Muscle of leg (tissue), 11 donors: ENCODE results near the gene NAALADL2. TPM values are rescaled to one million over a fixed set of nuclear protein-coding genes. Genes with fewer than 3 reads are reported as not detected.
"Not testable (repeated sequence)": the region's sequence is repeated elsewhere in the genome, so short reads cannot be mapped to it uniquely, and the experiment has no call there.

ENCODE experiments used
- DNase-seq: peaks from one replicate; pipeline ENCODE4 v3.0.0; 2013
- H3K27ac ChIP-seq: one replicate; pipeline ENCODE4 v1.5.1; 2013; ENCODE audit warnings: mild to moderate bottlenecking, low read length, control low read depth
- H3K27me3 ChIP-seq: one replicate; pipeline ENCODE4 v1.6.1; 2013; ENCODE audit warnings: low read length; ENCODE audit not compliant: control insufficient read depth, insufficient read depth
- H3K36me3 ChIP-seq: one replicate; pipeline ENCODE4 v1.6.1; 2013; ENCODE audit warnings: low read length; ENCODE audit not compliant: control insufficient read depth, insufficient read depth
- H3K4me1 ChIP-seq: one replicate; pipeline ENCODE4 v1.6.1; 2013; ENCODE audit warnings: low read length; ENCODE audit not compliant: control insufficient read depth, insufficient read depth
- H3K4me3 ChIP-seq: one replicate; pipeline ENCODE4 v1.5.1; 2013; ENCODE audit warnings: low read length, control low read depth
- H3K9me3 ChIP-seq: replicated peaks from 2 replicates; pipeline ENCODE4 v1.6.1; 2013; ENCODE audit warnings: low read depth, low read length; ENCODE audit not compliant: control insufficient read depth
- WGBS: methylation state at CpG from one replicate; pipeline ENCODE4 v1.1.5; 2013; ENCODE audit warnings: missing lambda C conversion rate; ENCODE audit not compliant: insufficient coverage; 5-methylcytosine and 5-hydroxymethylcytosine counted together
- polyA plus RNA-seq, 8 donors: library from polyadenylated mRNA; unstranded; fragments of 120-200 nt; gene quantifications; one replicate each; pipeline versions ENCODE4 v1.2.1 to v1.2.3, GENCODE V29; 2013; ENCODE audit warnings: inconsistent platforms in 1 of 8, low replicate concordance in 1 of 8; ENCODE audit not compliant: insufficient read length in 8 of 8, insufficient read depth in 1 of 8
- total RNA-seq: library from RNA; stranded (reverse); fragments of 120-200 nt; gene quantifications from one replicate; pipeline ENCODE4 v1.2.4, GENCODE V29; 2013

Gene NAALADL2
- total and polyA plus RNA-seq, 9 donors = 4.8 to 17.4 (median 8.0) TPM

DNA sequence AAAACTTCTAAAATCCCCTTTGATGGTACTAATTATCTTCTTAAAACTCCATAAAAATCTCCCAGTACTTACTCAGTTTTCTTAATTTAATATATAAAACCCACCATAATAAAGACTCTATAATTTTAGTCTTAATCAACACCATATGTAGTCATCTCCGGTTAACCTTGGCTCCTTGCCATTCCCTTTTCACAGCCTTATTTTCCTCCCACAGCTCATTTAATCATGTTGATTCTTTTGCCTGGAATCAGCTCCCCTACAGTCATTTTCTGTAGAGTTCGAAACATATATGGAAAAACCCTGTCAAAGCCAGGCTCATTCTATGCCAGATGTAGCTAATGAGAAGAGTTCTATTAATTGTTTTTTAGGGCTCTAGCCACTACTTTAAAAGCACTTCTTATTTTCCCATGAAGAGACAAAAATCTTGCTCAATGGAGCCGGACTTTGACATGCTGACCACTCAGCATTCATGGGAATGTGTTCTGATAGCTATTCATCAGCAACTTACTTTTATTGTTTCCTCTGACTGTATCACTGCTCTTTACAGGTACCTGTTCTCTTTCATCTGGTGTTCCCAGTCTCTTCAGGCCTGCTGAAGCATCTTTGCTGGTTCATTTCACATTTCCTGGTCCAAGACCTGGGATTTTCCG is 573.4 kb downstream of the NAALADL2 start:
- Histone ChIP-seq H3K27ac (peak overlapping the region; percentile 75), H3K27me3 (no peaks in the 10 kb centered on the region), H3K9me3 (no peaks in the 10 kb centered on the region), H3K36me3 (no peaks in the 10 kb centered on the region), H3K4me1 (no peaks in the 10 kb centered on the region), H3K4me3 (no peak overlapping the region)
- DNase-seq = peak; percentile 85
- WGBS = 75% methylated on average over 1 of the region's 4 CpGs

DNA sequence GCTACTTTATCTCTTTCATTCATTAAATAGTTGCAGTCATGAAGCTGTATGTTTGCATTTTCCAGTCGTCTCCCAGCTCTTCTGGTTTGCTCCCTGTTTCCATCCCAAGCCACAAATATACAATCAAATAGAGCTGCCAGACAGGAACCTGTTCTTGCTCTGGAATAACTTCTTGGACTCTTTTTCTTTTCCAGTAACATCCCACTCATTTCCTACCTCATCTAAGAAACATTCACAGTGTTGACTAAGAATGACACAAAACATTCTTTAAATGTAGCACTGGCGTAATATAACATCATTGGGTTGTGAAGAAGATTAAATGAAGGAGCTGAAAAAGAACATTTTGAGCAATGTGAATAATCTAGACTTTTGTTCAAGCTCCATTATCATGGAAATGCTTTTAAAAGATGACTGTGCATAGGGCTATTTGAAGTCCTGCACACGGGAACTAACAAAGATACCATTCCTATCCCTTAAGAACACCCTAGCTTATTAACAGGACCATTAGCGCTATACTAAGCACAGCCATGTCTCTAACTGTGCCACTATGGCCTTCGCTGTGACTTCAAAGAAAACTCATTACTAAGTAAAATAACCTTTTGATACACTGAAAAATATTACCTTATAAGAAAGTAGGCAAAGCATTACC is 574.0 kb downstream of the NAALADL2 start:
- DNase-seq = peak; percentile 71
- Histone ChIP-seq H3K36me3 (no peaks in the 10 kb centered on the region), H3K4me1 (no peaks in the 10 kb centered on the region), H3K9me3 (peaks cover 2% of the 10 kb centered on the region), H3K4me3 (no peak overlapping the region), H3K27me3 (no peaks in the 10 kb centered on the region), H3K27ac (peak overlapping the region; percentile 75)
- 13% methylated on average over 1 of the region's 5 CpGs for whole genome bisulfite sequencing

DNA sequence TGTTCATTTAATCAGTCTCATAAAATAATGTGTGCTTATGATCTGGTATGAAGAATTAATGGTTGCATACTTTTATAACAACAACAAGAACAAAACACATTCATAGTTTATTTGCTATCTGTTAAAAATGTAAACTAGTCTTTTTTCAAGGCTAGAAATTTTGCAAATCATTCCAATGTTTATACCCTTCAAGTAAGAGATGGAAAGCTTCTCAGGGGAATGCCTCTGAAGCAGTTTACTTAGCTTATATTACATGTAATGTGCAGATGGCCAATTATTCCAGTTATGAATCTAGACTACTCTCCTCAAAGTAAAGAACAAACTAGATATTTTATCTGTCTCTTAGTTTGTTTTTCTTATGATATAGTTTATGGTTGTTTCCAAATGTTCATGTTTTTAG is 575.4 kb downstream of the NAALADL2 start:
- no peak overlapping the region for H3K27ac ChIP-seq
- no peaks in the 10 kb centered on the region for H3K36me3 ChIP-seq
- H3K4me3 ChIP-seq = no peak overlapping the region
- peaks cover 2% of the 10 kb centered on the region for H3K9me3 ChIP-seq
- peak; percentile 81 for DNase-seq
- H3K27me3 ChIP-seq = no peaks in the 10 kb centered on the region
- no peaks in the 10 kb centered on the region for H3K4me1 ChIP-seq

DNA sequence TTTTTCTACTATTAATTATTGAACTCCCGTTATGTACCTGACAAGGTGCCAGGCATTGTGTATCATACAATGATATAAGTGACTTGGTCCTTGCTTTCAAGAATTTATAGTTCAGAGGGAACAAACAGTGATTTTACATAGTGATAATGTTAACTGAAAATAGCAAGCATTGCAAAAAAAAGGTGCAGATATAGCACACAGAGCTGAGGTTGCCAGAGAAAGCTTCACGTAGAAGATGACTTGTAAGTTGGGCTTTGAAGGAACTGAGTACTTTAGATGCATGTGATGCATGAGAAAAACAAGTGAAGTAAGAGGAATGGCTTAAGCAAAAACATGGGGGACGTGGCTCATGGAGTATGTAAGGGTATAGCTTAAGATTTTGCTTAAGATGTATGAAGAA is 584.5 kb downstream of the NAALADL2 start:
- no peak overlapping the region for H3K27ac ChIP-seq
- H3K4me3 ChIP-seq = no peak overlapping the region
- WGBS = 96% methylated on average over 2 of the region's 3 CpGs
- no peaks in the 10 kb centered on the region for H3K9me3 ChIP-seq
- no peak for DNase-seq
- no peaks in the 10 kb centered on the region for H3K4me1 ChIP-seq
- no peaks in the 10 kb centered on the region for H3K27me3 ChIP-seq
- H3K36me3 ChIP-seq = no peaks in the 10 kb centered on the region

DNA sequence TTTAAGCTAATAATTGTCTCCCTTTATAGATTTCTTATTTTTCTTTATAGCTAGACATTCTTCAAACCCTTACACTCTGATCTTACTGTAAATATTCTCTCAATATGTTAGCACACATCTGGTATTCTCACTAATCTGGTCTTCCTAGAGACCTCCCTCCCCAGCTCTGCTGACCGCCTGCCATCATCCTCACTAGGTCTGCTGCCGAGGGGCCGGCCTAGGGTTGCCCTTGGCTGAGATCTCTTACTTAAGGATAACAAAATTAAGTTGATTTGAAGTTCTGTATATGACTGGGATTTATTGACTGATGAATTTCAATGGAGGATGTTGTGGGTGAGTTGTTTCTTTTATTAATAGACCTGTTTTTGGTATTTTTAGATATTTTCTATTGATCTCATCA is 586.6 kb downstream of the NAALADL2 start:
- WGBS = no CpG with 5 or more reads among the region's 3 CpGs
- DNase-seq = no peak
- Histone ChIP-seq H3K27me3 (no peaks in the 10 kb centered on the region), H3K4me3 (no peak overlapping the region), H3K36me3 (no peaks in the 10 kb centered on the region), H3K4me1 (no peaks in the 10 kb centered on the region), H3K27ac (no peak overlapping the region), H3K9me3 (no peaks in the 10 kb centered on the region)

DNA sequence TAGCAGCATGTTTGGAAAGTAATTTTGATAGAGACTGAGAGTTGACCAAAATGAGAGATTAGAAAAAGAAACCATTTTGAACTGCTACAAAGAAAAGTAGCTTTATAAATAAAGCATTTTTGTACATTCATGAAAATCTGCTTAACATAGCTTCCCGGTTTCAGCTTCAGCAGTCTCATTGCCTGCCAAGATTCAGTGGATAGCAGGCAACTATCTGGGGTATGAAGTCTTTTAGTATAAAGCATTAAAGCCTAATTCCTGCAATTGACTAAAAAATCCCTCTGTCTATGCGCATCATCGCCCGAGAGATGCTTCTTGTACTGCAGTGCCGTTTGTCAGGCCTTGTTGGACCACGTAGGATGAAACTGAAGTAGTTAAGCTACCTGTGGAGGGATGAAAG is 588.4 kb downstream of the NAALADL2 start:
- H3K4me1 ChIP-seq = no peaks in the 10 kb centered on the region
- no peaks in the 10 kb centered on the region for H3K9me3 ChIP-seq
- WGBS = no CpG with 5 or more reads among the region's 6 CpGs
- H3K36me3 ChIP-seq = no peaks in the 10 kb centered on the region
- no peaks in the 10 kb centered on the region for H3K27me3 ChIP-seq
- H3K27ac ChIP-seq = peak overlapping the region; percentile 43
- DNase-seq = peak; percentile 78
- no peak overlapping the region for H3K4me3 ChIP-seq

DNA sequence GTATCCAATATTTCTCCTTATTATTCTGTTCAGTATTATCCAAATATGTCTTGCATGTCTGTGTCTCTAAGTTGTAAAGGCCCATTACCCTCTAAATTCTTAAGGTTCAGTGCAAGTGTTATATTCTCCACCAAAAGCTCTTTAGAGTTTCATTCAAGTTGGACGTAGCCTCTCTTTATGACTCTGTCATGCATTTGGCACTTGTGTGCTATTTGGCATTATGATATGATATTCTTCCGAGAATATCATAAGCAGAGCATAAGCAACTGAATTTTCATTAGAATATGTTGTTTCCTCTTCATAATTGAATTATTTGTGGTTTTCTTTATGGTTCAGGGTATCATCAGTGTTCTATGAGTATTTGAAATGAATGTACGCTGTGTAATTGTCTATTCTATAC is 594.2 kb downstream of the NAALADL2 start:
- Histone ChIP-seq H3K27me3 (no peaks in the 10 kb centered on the region), H3K27ac (no peak overlapping the region), H3K36me3 (no peaks in the 10 kb centered on the region), H3K4me1 (no peaks in the 10 kb centered on the region), H3K4me3 (no peak overlapping the region), H3K9me3 (no peaks in the 10 kb centered on the region)
- no CpG with 5 or more reads among the region's 3 CpGs for WGBS
- DNase-seq = no peak

DNA sequence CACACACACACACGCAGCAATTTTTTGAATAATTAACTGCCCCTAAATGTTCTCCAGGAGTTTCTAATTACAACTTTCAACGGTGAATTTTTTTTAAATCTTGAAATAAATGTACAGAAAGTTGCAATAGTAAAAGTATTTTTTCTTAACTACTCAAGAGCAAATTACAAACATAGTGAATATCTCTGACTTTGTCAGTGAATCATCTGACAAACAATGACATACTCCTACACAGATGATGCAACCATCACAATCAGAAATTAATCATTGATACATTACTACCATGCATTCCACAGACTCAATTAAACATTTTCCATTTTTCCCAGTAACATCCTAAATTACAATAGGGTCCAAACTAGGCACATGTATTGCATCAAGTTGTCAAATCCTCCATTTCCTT is 597.3 kb downstream of the NAALADL2 start:
- no peak overlapping the region for H3K4me3 ChIP-seq
- H3K4me1 ChIP-seq = no peaks in the 10 kb centered on the region
- no peaks in the 10 kb centered on the region for H3K36me3 ChIP-seq
- no peaks in the 10 kb centered on the region for H3K9me3 ChIP-seq
- no peak for DNase-seq
- no CpG with 5 or more reads among the region's 2 CpGs for WGBS
- no peak overlapping the region for H3K27ac ChIP-seq
- no peaks in the 10 kb centered on the region for H3K27me3 ChIP-seq

DNA sequence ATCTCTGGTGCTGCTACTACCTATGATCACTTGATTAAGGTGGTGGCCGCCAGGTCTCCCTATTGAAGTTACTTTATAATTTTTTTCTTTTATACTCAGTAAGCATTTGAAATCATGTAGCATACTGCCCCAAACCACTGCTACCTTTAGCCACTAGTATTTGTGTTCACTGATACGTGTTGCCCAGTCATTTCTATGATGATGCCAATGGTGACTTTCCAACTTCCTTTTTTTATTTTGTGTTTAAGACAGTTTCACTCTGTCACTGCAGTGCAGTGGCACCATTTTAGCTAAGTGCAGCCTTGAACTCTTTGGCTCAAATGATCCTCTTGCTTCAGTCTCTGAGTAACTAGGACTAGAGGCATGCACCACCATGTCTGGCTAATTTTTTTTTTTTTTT is 598.2 kb downstream of the NAALADL2 start:
- WGBS = no CpG with 5 or more reads among the region's 2 CpGs
- H3K4me1 ChIP-seq = no peaks in the 10 kb centered on the region
- H3K36me3 ChIP-seq = no peaks in the 10 kb centered on the region
- H3K9me3 ChIP-seq = no peaks in the 10 kb centered on the region
- no peak overlapping the region for H3K27ac ChIP-seq
- H3K4me3 ChIP-seq = no peak overlapping the region
- no peaks in the 10 kb centered on the region for H3K27me3 ChIP-seq
- no peak for DNase-seq

DNA sequence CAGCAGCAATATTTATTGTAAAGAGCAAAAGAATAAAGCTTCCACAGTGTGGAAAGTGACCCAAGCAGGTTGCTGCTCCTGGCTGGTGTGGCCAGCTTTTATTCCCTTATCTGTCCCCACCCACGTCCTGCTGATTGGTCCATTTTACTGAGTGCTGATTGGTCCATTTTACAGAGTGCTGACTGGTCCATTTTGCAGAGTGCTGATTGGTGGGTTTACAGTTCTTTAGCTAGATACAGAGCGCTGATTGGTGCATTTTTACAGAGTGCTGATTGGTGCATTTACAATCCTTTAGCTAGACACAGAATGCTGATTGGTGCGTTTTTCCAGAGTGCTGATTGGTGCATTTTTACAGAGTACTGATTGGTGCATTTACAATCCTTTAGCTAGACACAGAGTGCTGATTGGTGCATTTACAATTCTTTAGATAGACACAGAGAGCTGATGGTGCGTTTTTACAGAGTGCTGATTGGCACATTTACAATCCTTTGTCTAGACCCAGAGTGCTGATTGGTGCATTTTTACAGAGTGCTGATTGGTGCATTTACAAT is 601.8 kb downstream of the NAALADL2 start:
- H3K36me3 ChIP-seq, H3K27me3 ChIP-seq, H3K4me1 ChIP-seq, H3K4me3 ChIP-seq, DNase-seq, H3K27ac ChIP-seq, H3K9me3 ChIP-seq: not testable (repeated sequence)
- WGBS = no CpG with 5 or more reads among the region's 4 CpGs
